Measurements from ENCODE around the gene UCP2.
"Not testable (repeated sequence)": the region's sequence is repeated elsewhere in the genome, so short reads cannot be mapped to it uniquely, and the experiment has no call there.

Gene UCP2

DNA sequence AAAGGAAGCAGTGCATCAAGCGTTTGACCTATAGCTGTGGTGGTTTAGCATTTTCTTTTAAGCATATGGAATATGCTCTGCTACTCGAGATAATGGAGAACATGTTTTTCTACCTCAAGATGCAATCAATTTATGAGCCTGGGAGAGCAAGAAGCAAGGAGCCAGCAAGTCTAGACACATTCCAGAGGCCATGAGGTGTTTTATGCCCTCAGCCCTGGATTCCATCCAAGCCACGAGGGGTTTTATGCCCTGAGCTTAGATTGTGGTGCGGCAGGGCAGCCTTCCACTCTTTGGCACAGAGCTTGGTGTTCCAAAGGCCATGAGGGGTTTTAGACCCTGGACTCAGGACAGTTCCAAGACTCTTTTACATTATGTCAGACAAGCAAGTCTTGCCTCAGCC lies 43.5 kb downstream of the UCP2 start:
- no peak for DNase-seq (ENCODE audit: low read depth)
- TF ChIP-seq, protein P1, sequence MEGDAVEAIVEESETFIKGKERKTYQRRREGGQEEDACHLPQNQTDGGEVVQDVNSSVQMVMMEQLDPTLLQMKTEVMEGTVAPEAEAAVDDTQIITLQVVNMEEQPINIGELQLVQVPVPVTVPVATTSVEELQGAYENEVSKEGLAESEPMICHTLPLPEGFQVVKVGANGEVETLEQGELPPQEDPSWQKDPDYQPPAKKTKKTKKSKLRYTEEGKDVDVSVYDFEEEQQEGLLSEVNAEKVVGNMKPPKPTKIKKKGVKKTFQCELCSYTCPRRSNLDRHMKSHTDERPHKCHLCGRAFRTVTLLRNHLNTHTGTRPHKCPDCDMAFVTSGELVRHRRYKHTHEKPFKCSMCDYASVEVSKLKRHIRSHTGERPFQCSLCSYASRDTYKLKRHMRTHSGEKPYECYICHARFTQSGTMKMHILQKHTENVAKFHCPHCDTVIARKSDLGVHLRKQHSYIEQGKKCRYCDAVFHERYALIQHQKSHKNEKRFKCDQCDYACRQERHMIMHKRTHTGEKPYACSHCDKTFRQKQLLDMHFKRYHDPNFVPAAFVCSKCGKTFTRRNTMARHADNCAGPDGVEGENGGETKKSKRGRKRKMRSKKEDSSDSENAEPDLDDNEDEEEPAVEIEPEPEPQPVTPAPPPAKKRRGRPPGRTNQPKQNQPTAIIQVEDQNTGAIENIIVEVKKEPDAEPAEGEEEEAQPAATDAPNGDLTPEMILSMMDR (IDR thresholded peaks at IDR 0.05; ENCODE audit: low read depth, low read length, missing control alignments), result no peak
- H3K4me3 ChIP-seq (ENCODE audit: low read depth, low read length), result no peak overlapping the region

DNA sequence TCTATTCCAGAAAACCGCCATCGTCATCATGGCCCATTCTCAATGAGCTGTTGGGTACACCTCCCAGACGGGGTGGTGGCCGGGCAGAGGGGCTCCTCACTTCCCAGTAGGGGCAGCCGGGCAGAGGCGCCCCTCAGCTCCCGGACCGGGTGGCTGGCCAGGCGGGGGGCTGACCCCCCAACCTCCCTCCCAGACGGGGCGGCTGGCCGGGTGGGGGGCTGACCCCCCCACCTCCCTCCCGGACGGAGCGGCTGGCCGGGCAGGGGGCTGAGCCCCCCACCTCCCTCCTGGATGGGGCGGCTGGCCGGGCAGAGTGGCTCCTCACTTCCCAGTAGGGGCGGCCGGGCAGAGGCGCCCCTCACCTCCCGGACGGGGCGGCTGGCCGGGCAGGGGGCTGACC lies 46.6 kb downstream of the UCP2 start:
- not testable (repeated sequence) for DNase-seq (ENCODE audit: low read depth); H3K4me3 ChIP-seq (ENCODE audit: low read depth, low read length)

DNA sequence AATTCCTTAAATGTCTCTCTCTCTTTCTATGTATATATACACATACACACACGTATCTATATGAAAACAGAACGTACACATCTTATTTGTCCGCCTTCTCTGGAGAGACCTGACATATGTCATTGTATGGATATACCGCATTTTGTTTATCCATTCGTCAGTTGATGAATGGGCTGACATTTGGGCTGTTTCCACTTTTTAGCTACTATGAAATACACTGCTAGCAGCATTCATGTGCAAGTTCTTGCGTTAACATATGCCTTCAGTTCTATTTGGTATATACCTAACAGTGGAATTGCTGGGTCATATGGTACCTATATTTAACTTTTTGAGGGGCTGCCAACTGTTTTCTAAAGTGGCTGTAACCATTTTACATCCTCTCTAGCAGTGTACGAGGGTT lies 49.9 kb downstream of the UCP2 start:
- H3K4me3 ChIP-seq (ENCODE audit: low read depth, low read length), result no peak overlapping the region
- TF ChIP-seq, protein P1 (IDR thresholded peaks at IDR 0.05; ENCODE audit: low read depth, low read length, missing control alignments), result no peak
- DNase-seq (ENCODE audit: low read depth), result no peak

DNA sequence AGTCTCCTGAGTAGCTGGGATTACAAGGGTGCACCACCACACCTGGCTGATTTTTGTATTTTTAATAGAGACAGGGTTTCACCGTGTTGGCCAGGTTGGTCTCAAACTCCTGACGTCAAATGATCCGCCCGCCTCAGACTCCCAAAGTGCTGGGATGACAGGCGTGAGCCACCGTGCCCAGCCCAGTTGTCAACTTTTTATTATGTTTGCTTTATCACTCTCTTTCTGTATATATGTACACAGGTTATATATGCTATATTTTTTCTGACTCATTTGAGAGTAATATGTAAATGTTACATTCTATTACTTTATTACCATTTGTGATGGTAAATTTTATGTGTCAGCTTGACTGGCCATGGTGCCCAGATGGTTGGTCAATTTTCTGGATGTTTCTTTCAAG lies 50.7 kb downstream of the UCP2 start:
- TF ChIP-seq, protein P1 (IDR thresholded peaks at IDR 0.05; ENCODE audit: low read depth, low read length, missing control alignments), result no peak
- no peak for DNase-seq (ENCODE audit: low read depth)
- no peak overlapping the region for H3K4me3 ChIP-seq (ENCODE audit: low read depth, low read length)

DNA sequence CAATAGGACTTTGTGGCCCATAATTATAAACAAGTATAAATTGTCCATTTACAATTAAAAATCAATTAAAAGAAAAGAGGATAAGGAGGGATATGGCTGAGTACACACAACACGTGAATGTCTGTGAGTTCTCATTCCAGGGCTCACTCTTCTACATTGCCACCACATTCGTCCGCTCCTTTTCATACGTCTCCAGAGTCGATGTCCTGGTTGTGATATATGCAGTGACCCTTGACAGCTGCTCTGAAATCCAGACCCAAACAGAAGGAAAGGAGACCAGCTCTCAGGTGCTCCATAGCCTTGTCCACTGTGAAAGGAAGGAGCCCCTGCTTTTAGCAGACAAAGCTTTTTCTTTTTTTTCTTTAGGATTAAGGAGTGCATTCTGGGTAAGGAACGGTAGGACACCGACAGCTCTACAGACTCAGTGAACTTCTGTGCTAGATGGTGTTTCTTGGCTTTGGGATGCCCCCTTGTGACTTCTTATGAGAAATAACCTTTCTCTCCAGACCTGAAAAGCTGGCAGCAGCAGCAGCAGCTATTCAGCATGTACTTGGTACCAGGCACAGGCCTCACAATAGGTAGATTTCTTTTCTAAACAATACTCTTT lies 51.5 kb downstream of the UCP2 start:
- H3K4me3 ChIP-seq (ENCODE audit: low read depth, low read length), result no peak overlapping the region
- TF ChIP-seq, protein P1 (IDR thresholded peaks at IDR 0.05; ENCODE audit: low read depth, low read length, missing control alignments), result peak; percentile 26
- DNase-seq (ENCODE audit: low read depth), result no peak

DNA sequence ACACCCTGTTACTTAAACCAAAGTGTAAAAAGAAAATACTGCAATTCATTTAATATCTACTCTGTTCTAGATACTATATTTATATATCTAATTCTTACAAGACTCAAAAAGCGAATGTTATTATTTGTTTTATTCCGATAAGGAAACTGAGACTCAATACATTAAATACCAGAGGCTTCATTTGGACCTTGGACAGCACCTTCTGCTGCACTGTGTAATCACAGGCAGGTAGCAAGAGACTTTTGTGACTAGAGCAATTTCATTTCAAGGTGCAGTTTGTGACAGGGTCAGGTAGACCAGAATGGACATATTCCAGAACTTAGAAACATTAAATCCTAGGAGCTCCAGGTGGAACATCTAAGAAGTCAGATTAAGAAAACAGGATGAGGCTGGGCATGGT lies 53.3 kb downstream of the UCP2 start:
- TF ChIP-seq, protein P1 (IDR thresholded peaks at IDR 0.05; ENCODE audit: low read depth, low read length, missing control alignments), result no peak
- DNase-seq (ENCODE audit: low read depth), result no peak
- H3K4me3 ChIP-seq (ENCODE audit: low read depth, low read length), result no peak overlapping the region
